NCI-H1105 treated with DMSO at 0.1 percent for 48 hours (cell line): ENCODE measurements around the gene ANKRD34B.
"Not testable (repeated sequence)": the region's sequence is repeated elsewhere in the genome, so short reads cannot be mapped to it uniquely, and the experiment has no call there.

Experiments
- DNase-seq: peaks from one replicate; lab custom pipeline; 2025; lab: John Stamatoyannopoulos, UW

ANKRD34B gene

DNA sequence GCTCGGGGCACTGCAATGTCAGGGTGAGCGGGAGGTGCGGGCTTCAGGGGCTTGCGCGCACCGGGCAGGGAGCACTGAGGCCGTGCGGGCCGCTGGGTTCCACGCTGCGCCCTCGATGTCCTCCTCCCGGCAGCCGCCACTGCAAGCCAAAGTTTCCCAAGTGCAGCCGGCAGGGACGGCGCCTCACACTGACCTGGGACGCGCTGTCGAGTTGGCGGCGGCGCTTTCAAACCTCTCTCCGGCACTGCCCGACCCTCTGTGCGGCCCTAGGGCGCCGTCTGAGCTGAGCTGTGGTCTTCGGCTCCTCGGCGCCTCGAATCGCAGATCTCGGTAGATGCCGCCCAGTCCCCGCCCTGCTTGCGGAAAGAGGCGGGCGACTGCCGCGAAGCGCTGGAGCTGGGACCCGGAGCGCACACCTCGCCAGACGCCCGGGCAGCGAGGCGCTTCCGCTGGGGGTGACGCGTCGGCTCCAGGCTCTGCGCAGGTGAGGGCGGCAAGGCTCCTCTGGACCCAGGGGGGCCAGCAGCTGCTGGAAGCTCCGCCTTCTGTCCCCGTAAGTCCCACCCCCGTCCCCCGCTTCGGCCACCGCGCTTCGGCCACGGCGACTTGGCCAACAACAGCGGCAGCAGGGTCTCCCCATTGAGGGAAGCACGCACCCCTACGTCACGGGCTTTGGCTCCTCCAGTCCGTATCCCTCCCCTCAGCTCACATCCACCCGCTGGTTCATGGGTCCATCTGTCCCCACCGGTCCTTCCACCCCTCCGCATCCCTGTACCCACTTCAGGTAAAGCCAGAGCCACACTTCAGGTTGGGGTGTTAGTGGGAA lies at the start of gene ANKRD34B:
TSS of gene ANKRD34B (minus strand) at position 320 of the 826 bp plus-strand sequence. CDS start 10,261 bp downstream, outside the sequence.
- peak; percentile 42 for DNase-seq

- DNase-seq, result no peak
Observed at GRCh38 chr5:80619086-80619485, 49.0 kb upstream of the ANKRD34B start.

DNA sequence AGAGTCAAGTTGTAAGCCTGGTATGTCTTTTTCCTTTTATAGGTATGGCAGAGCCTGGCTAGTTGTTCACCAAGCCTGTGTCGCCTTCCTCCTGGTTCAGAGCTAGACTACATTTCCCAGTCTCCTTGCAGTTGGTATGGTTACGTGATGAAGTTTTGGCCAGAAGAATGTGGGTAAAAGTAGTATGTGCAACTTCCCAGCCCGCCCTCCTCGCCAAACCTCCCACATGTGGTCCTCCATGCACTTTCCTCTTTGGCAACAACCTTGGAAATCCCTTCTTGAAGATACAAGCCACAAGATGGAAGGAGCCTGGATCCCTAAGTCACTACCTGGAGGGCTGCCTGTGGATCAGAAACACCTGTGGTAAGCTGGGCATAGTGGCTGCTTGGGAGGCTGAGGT lies 48.4 kb upstream of the ANKRD34B start:
- no peak for DNase-seq

- no peak for DNase-seq
Observed at GRCh38 chr5:80615266-80615914, 45.3 kb upstream of the ANKRD34B start.

DNA sequence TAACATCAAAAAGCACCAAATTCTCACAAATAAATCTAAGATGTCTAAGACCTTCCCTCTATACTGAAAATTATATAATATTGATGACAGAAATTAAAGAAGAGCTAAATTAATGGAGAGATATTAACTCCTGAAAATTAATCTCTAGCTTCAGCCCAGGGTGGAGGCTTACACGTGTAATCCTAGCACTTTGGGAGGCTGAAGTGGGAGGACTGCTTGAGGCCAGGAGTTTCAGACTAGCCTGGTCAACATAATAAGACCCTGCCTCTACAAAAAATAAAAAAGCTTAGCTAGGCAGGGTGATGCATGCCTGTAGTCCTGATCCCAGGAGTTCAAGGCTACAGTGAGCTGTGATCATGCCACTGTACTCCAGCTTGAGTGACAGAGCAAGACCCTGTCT lies 39.6 kb upstream of the ANKRD34B start:
- no peak for DNase-seq

DNA sequence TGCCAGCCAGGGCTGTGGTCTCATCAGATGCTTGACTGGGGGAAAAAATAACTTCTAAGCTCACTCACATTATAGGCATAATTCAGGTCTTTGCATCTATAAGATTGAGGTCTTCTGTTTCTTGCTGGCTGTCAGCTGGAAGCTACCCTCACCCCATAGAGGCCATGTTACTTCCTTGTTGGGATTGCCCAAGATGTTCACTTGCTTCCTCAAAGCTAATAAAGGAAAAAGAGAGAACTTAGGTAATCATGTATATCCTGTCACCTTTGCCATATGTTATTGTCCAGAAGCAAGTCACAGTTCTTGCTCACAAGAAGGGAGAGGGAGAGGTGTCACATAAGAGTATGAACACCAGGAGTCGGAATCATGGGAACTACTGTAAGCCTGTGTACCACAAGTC lies 38.7 kb upstream of the ANKRD34B start:
- no peak for DNase-seq

DNA sequence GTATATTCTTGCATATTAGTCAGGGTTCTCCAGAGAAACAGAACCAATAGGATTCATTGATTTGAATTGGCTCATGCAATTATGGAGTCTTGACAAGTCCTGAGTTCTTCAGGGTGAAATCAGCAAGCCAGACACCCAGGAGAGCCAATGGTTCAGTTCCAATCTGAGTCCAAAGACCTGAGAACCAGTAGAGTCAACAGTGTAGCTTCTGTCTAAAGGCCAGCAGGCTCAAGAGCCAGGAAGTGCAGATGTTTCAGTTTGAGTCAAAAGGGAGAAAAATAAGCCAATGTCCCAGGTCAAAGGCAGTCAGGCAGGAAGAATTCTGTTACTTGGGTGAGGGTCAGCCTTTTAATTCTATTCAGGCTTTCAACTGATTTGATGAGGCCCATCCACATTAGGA lies 37.8 kb upstream of the ANKRD34B start:
- DNase-seq, result no peak

DNA sequence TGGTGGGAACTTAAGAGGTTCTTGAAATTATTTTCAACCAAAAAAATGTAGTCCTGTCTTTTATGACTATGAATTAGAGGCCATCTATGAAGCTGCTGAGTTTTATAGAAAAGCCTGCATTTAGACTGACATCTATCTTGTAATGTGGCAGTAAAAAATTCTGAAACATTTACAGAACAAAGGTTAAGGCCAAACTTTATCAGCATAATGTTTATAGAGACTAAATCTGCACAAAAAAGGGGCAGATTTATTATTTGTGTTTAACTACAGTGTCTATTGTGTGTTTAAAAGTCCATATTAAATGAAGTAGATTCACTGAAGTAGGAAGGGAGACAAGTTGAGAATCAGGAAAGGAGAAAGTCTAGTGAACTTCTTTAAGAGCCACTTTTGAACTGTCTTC lies 37.3 kb upstream of the ANKRD34B start:
- DNase-seq, result no peak

DNA sequence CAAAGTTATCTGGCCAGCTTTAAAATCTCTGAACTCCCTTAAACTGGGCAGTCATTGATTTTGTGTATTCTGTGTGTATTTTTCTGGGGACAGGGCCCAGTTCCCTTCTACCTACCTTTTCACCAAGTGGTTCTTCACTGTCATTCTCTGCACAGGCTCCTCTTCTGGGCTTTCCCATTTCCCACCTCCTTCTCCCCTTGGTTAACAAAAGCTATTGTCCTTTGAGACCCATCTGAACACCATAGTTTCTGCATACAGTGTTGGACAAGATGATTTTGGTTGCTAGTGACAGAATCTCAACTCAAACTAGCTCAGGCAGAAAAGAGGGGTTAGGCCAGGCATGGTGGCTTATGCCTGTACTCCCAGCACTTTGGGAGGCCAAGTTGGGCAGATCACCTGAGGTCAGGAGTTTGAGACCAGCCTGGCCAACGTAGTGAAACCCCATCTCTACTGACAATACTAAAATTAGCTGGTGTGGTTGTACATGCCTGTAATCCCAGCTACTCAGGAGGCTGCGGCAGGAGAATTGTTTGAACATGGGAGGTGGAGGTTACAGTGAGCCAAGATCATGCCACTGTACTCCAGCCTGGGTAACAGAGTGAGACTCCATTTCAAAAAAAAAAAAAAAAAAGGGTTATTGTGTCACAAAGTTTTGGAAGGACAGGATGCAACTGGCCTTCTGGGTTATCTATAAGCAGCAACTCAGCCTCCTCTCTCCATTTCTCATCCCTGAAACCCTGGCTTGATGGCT lies 31.0 kb upstream of the ANKRD34B start:
- no peak for DNase-seq

DNA sequence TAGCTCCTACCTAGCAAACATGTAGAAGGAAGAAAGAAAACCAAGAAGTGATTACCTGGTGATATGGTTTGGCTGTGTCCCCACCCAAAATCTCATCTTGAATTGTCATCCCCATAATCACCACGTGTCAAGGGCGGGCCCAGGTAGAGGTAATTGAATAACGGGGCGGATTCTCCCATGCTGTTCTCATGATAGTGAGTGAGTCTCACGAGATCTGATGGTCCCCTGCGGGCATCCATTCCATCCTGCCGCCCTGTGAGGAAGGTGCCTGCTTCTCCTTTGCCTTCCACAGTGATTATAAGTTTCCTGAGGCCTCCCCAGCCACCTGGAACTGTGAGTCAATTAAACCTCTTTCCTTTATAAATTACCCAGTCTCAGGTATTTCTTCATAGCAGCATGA lies 27.4 kb upstream of the ANKRD34B start:
- DNase-seq, result no peak

GRCh38 chr5:80594810-80595209 lies 24.7 kb upstream of the ANKRD34B start:
- DNase-seq, result no peak

DNA sequence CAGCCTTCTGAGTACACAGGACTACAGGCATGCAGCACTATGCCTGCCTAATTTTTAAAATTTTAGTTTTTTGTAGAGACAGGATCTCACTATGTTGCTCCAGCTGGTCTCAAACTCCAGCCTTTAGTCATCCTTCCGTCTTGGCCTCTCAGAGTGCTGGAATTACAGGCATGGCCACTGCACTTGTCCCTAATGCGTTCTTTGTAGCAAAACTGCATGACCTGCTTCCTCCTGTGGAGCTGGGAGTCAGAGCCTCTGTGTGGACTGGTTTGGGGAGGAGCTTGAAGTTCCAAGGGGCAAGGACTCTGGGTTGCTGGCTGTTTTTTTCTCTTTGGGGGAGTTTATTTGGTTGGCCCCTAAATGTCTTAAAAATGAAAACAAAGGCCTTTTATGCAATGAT lies 22.7 kb upstream of the ANKRD34B start:
- DNase-seq, result no peak

DNA sequence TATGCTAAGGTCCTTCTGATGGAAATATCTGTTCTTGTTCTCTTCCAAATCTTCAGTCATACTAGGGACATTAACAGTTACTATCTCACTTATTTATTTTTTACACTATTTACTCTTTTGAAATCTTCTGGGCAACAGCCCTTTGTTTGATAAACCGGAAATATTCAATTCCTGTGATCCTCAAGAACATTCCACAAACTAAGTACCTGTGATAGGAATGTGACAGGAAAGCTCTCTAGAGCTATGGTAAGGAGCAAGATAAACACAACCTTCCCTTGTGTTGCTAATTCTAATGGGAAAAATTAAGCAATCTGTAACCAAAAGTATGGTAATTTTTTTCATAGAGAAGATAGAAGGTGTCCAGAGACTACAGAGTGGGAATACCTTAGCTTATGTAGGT lies 22.0 kb upstream of the ANKRD34B start:
- DNase-seq, result no peak

- DNase-seq, result no peak
Observed at GRCh38 chr5:80591352-80591751, 21.3 kb upstream of the ANKRD34B start.

DNA sequence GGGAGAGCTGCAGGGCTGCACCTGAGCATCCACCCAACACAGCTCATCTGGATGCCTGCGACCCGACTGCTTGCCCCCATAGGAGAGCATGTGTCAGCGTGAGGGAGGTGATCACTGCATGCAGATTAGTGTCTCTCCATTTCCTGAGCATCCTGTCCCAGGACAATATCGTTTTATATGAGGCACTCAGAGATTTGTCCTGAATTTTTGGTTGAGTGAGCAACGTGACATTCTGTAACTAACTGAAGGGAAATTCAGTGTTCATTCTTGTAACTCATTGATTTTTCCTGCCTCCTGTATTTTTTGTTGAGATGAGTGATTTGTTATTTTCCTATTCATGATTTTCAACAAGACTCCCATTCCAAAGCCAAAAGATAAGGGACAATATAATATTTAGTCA lies 20.7 kb upstream of the ANKRD34B start:
- DNase-seq, result no peak

DNA sequence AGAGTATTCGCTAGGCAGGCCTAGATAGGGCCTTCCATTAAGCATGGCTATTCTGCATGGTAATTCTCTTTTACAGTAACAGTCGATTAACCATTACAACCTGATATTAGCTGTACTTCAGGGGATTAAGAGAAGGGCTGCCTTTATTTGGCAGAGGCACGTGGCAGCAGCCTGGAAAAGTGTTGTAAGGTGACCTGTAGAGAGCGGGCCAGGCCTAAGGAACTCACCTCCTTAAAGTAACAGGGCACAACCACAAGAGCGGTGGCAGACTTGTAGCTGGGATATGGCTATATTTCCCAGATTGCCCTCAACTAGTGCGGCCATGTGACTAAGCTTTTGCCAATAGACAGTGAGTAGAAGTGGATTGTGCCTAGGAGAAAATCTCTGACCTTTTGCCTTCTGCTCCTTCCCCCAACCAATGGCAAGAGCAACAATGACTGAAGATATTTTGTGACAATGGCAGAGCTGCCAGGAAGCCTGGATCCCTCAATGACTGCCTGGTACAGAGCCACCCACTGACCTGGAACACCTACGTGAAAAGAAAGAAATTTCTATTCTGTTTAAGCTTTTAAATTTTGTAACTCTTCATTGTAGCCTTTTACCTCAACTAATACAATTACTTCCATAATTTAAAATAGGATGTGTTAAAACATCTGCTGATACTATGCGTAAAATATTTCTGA lies 18.9 kb upstream of the ANKRD34B start:
- DNase-seq, result no peak

- DNase-seq, result no peak
Observed at GRCh38 chr5:80584770-80585169, 14.7 kb upstream of the ANKRD34B start.

- not testable (repeated sequence) for DNase-seq
Observed at GRCh38 chr5:80580291-80580690, 10.2 kb upstream of the ANKRD34B start.

DNA sequence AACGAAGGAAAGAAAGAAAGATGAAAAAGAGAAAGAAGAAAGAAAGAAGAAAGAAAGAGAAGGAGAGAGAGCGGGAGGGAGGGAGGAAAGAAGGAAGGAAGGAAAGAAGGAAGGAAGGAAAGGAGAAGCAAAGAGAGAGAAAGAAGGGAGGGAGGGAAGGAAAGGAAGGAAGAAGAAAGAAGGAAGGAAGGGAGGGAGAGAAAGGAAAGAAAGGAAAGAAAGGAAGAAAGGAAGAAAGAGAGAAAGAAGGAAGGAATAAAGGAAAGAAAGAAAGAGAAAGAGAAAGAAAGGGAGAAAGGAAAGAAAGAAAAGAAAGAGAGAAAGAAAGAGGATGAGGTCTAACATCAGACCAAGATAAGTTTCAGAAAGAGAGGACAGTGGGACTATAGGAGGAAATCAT lies 9.0 kb upstream of the ANKRD34B start:
- no peak for DNase-seq

GRCh38 chr5:80577707-80578106 lies 7.6 kb upstream of the ANKRD34B start:
- DNase-seq, result no peak

- DNase-seq, result no peak
Observed at GRCh38 chr5:80576383-80576782, 6.3 kb upstream of the ANKRD34B start.

DNA sequence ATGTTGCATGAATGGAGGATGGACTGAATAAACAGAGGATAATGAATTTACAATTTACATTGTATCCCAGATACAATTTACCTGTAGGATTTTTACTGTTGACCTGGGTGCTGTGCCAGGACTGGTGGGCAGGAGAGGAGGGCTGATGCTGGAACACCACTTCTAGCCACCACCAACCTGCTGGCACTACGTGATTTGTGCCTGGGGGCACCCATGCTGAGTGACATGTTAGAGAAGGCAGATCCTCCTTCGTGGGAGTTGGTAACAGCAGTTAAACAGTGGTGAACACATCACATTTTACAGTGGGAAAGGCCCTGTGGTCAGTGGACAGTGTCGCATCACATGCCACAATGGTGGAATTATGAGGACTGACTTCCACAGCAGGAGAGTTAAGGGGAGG lies 3.0 kb upstream of the ANKRD34B start:
- DNase-seq, result no peak
